GM18507 (cell line): Measurements from ENCODE around the gene PRKCA.
"Not testable (repeated sequence)": the region's sequence is repeated elsewhere in the genome, so short reads cannot be mapped to it uniquely, and the experiment has no call there.

ENCODE experiments used
- DNase-seq: peaks from one replicate; pipeline ENCODE4 v3.0.0; 2011; ENCODE audit warnings: low read depth; ENCODE audit not compliant: insufficient read length; ENCODE audit errors: extremely low spot score
- FAIRE-seq: peaks from 2 replicates; lab custom pipeline; 2011; peaks lifted over from hg19 to GRCh38; lab: Jason Lieb, UNC

PRKCA gene

GRCh38 chr17:66347661-66348514 is 45.5 kb downstream of the PRKCA start:
- no peak for FAIRE-seq
- DNase-seq = no peak

GRCh38 chr17:66348584-66349165 is 46.3 kb downstream of the PRKCA start:
- FAIRE-seq (no peak), DNase-seq (no peak)

- DNase-seq = no peak
- no peak for FAIRE-seq
Measured at GRCh38 chr17:66349521-66350254, 47.3 kb downstream of the PRKCA start.

GRCh38 chr17:66350576-66350975 is 48.2 kb downstream of the PRKCA start:
- DNase-seq, FAIRE-seq: not testable (repeated sequence)

- FAIRE-seq (no peak), DNase-seq (no peak)
Measured at GRCh38 chr17:66351033-66351432, 48.6 kb downstream of the PRKCA start.

GRCh38 chr17:66351701-66352100 is 49.3 kb downstream of the PRKCA start:
- DNase-seq = no peak
- no peak for FAIRE-seq

- no peak for DNase-seq
- FAIRE-seq = no peak
Measured at GRCh38 chr17:66353937-66354401, 51.6 kb downstream of the PRKCA start.

- DNase-seq = no peak
- FAIRE-seq = no peak
Measured at GRCh38 chr17:66354472-66354871, 52.1 kb downstream of the PRKCA start.

GRCh38 chr17:66354981-66355380 is 52.6 kb downstream of the PRKCA start:
- FAIRE-seq (no peak), DNase-seq (no peak)

- FAIRE-seq (no peak), DNase-seq (no peak)
Measured at GRCh38 chr17:66355510-66355909, 53.1 kb downstream of the PRKCA start.

GRCh38 chr17:66357037-66357436 is 54.6 kb downstream of the PRKCA start:
- FAIRE-seq (no peak), DNase-seq (no peak)

GRCh38 chr17:66359351-66359750 is 56.9 kb downstream of the PRKCA start:
- FAIRE-seq (no peak), DNase-seq (no peak)

- not testable (repeated sequence) for DNase-seq, FAIRE-seq
Measured at GRCh38 chr17:66360961-66361565, 58.6 kb downstream of the PRKCA start.

- FAIRE-seq (no peak), DNase-seq (no peak)
Measured at GRCh38 chr17:66364508-66364907, 62.1 kb downstream of the PRKCA start.

- FAIRE-seq = no peak
- DNase-seq = no peak
Measured at GRCh38 chr17:66364990-66365490, 62.6 kb downstream of the PRKCA start.

GRCh38 chr17:66365903-66366302 is 63.5 kb downstream of the PRKCA start:
- FAIRE-seq (no peak), DNase-seq (no peak)

GRCh38 chr17:66367107-66367506 is 64.7 kb downstream of the PRKCA start:
- DNase-seq (no peak), FAIRE-seq (no peak)

- no peak for DNase-seq
- no peak for FAIRE-seq
Measured at GRCh38 chr17:66369830-66370229, 67.4 kb downstream of the PRKCA start.

GRCh38 chr17:66371561-66371960 is 69.1 kb downstream of the PRKCA start:
- FAIRE-seq = no peak
- no peak for DNase-seq

- no peak for FAIRE-seq
- DNase-seq = no peak
Measured at GRCh38 chr17:66372182-66372581, 69.8 kb downstream of the PRKCA start.
